Activated T-helper 2 cell treated with anti-CD3 and anti-CD28 coated beads, Interferon-gamma antibody, Interleukin-2, Interleukin-4, amounts not matched to agents 10 μg/mL and 5 μg/mL and 100 μg/mL, durations not matched to agents 14 hours and 24 hours and 36 hours (primary cell): ENCODE data around the gene MAX. TPM values are rescaled to one million over a fixed set of nuclear protein-coding genes. Genes with fewer than 3 reads are reported as not detected.
A peak's percentile ranks its signal among the peaks of the same experiment; 100 is the strongest.

Experiments used
- DNase-seq: peaks from one replicate; pipeline ENCODE4 v3.0.0; 2021; ENCODE audit warnings: low spot score
- H3K27ac Mint-ChIP-seq: one replicate; pipeline ENCODE4 v1.8.0; 2021; ENCODE audit warnings: mixed read lengths
- H3K27me3 Mint-ChIP-seq: one replicate; pipeline ENCODE4 v1.8.0; 2021; ENCODE audit warnings: low read depth, mixed read lengths
- H3K36me3 Mint-ChIP-seq: one replicate; pipeline ENCODE4 v1.8.0; 2021; ENCODE audit warnings: low read depth, mixed read lengths
- H3K4me1 Mint-ChIP-seq: one replicate; pipeline ENCODE4 v1.8.0; 2021; ENCODE audit warnings: low read depth, mixed read lengths
- H3K4me3 Mint-ChIP-seq: one replicate; pipeline ENCODE4 v1.8.0; 2021; ENCODE audit warnings: low read depth, mild to moderate bottlenecking, moderate library complexity, mixed read lengths
- H3K9me3 Mint-ChIP-seq: one replicate; pipeline ENCODE4 v1.8.0; 2021; ENCODE audit warnings: mixed read lengths
- intact Hi-C: fragments of 100-400 bp; cut with micrococcal nuclease; formaldehyde crosslinking; loops from one replicate; pipeline ENCODE4 v1.15.1; 2023
- total RNA-seq: library from RNA; stranded (reverse); gene quantifications from 2 replicates; pipeline ENCODE4 v1.2.3, GENCODE V29; 2022

MAX gene
- total RNA-seq, 1 donor from 2014 or later: 115 TPM

GRCh38 chr14:65075628-65076325, 26.5 kb downstream of the MAX start:
- intact Hi-C loops: no loop called here

GRCh38 chr14:65074449-65075150, 27.7 kb downstream of the MAX start:
- DNase-seq: no peak
- peaks cover 17% of the 10 kb centered on the region for H3K4me1 Mint-ChIP-seq
- intact Hi-C loops: no loop called here

More at GRCh38 chr14:65075628-65076325, 26.5 kb downstream of the MAX start:
- Mint-ChIP-seq H3K27ac (no peak overlapping the region), H3K36me3 (peaks cover 57% of the 10 kb centered on the region), H3K4me3 (no peak overlapping the region), H3K27me3 (no peaks in the 10 kb centered on the region), H3K9me3 (no peaks in the 10 kb centered on the region), H3K4me1 (peaks cover 28% of the 10 kb centered on the region)
- no peak for DNase-seq

GRCh38 chr14:65073605-65074201, 28.6 kb downstream of the MAX start:
- intact Hi-C loops: no loop called here
- Mint-ChIP-seq H3K4me1 (peaks cover 13% of the 10 kb centered on the region), H3K27ac (no peak overlapping the region), H3K36me3 (peaks cover 45% of the 10 kb centered on the region), H3K4me3 (no peak overlapping the region), H3K9me3 (no peaks in the 10 kb centered on the region), H3K27me3 (no peaks in the 10 kb centered on the region)
- DNase-seq: no peak

More at GRCh38 chr14:65074449-65075150, 27.7 kb downstream of the MAX start:
- no peaks in the 10 kb centered on the region for H3K9me3 Mint-ChIP-seq
- no peak overlapping the region for H3K27ac Mint-ChIP-seq
- H3K36me3 Mint-ChIP-seq: peaks cover 52% of the 10 kb centered on the region
- no peaks in the 10 kb centered on the region for H3K27me3 Mint-ChIP-seq
- no peak overlapping the region for H3K4me3 Mint-ChIP-seq

- intact Hi-C loops: no loop called here
- no peaks in the 10 kb centered on the region for H3K27me3 Mint-ChIP-seq
- H3K9me3 Mint-ChIP-seq: no peaks in the 10 kb centered on the region
- H3K36me3 Mint-ChIP-seq: peaks cover 51% of the 10 kb centered on the region
- no peak for DNase-seq
- peaks cover 15% of the 10 kb centered on the region for H3K4me1 Mint-ChIP-seq
- no peak overlapping the region for H3K4me3 Mint-ChIP-seq
- no peak overlapping the region for H3K27ac Mint-ChIP-seq
Observed at GRCh38 chr14:65072937-65073336, 29.4 kb downstream of the MAX start.

GRCh38 chr14:65072256-65072655, 30.1 kb downstream of the MAX start:
- Mint-ChIP-seq H3K36me3 (peaks cover 51% of the 10 kb centered on the region), H3K4me1 (peaks cover 16% of the 10 kb centered on the region), H3K27me3 (no peaks in the 10 kb centered on the region), H3K4me3 (no peak overlapping the region), H3K27ac (no peak overlapping the region), H3K9me3 (no peaks in the 10 kb centered on the region)
- intact Hi-C loops: no loop called here
- DNase-seq: no peak

- Mint-ChIP-seq H3K9me3 (no peaks in the 10 kb centered on the region), H3K4me1 (peaks cover 15% of the 10 kb centered on the region), H3K27me3 (no peaks in the 10 kb centered on the region), H3K4me3 (no peak overlapping the region), H3K36me3 (peaks cover 49% of the 10 kb centered on the region), H3K27ac (no peak overlapping the region)
- DNase-seq: no peak
- intact Hi-C loops: no loop called here
Observed at GRCh38 chr14:65071544-65071943, 30.8 kb downstream of the MAX start.

DNA sequence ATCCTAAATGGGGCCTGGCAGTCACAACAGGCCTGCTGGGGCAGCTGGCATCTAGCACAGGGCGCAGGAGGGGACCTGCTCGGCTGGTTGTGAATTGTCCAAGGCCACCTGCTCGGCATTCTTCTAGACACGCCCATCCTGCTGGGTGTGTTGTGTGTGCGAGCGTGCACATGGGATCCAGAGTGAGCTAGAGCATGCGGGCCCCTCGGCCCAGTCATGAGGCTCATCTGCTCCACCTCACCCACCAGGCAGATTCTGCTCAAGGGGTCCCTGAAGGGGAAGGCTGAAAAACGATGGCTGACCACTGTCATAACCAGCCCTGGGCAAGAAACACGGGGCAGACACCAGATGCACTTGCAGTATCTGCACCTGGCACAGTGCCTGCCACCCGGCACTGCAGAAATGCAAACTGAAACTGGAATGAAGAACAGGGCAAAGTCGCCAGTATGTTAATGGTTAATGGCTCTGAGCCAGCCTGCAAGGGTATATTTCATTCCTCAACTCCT, 31.8 kb downstream of the MAX start:
- Mint-ChIP-seq H3K27ac (no peak overlapping the region), H3K36me3 (peaks cover 47% of the 10 kb centered on the region), H3K4me3 (no peak overlapping the region), H3K27me3 (no peaks in the 10 kb centered on the region), H3K4me1 (peaks cover 15% of the 10 kb centered on the region), H3K9me3 (no peaks in the 10 kb centered on the region)
- intact Hi-C loops: no loop called here
- no peak for DNase-seq

DNA sequence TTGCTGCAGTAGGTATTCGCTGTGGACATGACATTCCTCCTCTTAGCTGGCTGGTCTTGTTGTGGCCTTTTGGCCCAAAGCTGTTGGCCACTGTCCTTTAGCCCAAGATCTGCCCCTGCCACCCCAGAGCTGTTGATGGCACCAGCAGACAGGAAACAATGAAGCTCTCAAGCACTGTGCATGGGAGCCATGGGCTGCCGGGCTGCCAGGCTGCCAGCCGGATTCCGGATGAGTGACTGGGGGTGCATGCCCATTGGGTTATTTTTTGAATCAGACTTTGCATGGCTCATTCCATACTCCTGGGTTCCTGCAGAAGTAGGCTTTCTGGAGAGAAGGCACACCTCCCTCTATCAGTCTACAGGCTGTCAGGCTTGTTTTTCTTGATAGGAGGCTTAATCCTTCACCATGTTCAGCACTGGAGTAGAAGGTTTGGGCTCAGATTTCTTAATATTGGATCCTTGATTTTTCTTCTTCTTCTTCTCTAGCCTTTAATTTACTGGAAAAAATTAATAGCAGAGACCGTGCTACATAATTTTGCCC, 32.4 kb downstream of the MAX start:
- Mint-ChIP-seq H3K27me3 (no peaks in the 10 kb centered on the region), H3K9me3 (no peaks in the 10 kb centered on the region), H3K36me3 (peaks cover 47% of the 10 kb centered on the region), H3K4me1 (peaks cover 10% of the 10 kb centered on the region), H3K4me3 (no peak overlapping the region), H3K27ac (no peak overlapping the region)
- intact Hi-C loops: no loop called here
- no peak for DNase-seq

DNA sequence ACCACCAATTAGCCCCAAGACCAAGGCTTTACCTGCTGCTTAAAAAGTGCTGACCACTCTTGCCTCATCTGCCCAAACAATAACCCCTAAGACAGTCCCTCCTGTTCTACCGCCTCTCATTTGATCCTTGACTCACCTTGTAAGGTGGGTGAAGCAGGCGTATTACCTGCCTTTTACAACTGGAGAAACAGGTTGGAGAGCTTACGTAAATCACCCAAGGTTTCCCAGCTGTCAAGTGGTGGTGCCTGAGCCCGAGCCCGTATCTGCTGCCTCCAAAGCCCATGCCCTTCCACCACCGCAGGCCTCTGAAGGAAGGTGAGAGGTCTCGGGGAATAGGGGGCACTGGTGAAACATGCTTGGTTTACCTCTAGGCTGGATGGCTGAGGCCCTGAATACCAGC, 36.6 kb downstream of the MAX start:
- peaks cover 3% of the 10 kb centered on the region for H3K4me1 Mint-ChIP-seq
- intact Hi-C loops: no loop called here
- no peaks in the 10 kb centered on the region for H3K9me3 Mint-ChIP-seq
- no peak for DNase-seq
- no peak overlapping the region for H3K4me3 Mint-ChIP-seq
- H3K27me3 Mint-ChIP-seq: no peaks in the 10 kb centered on the region
- no peak overlapping the region for H3K27ac Mint-ChIP-seq
- H3K36me3 Mint-ChIP-seq: peaks cover 76% of the 10 kb centered on the region

- peak overlapping the region; percentile 15 for H3K27ac Mint-ChIP-seq
- intact Hi-C loops: no loop called here
- no peak for DNase-seq
- no peak overlapping the region for H3K4me3 Mint-ChIP-seq
- H3K4me1 Mint-ChIP-seq: peaks cover 4% of the 10 kb centered on the region
- no peaks in the 10 kb centered on the region for H3K27me3 Mint-ChIP-seq
- no peaks in the 10 kb centered on the region for H3K9me3 Mint-ChIP-seq
- H3K36me3 Mint-ChIP-seq: peaks cover 74% of the 10 kb centered on the region
Observed at GRCh38 chr14:65062096-65063075, 39.9 kb downstream of the MAX start.

DNA sequence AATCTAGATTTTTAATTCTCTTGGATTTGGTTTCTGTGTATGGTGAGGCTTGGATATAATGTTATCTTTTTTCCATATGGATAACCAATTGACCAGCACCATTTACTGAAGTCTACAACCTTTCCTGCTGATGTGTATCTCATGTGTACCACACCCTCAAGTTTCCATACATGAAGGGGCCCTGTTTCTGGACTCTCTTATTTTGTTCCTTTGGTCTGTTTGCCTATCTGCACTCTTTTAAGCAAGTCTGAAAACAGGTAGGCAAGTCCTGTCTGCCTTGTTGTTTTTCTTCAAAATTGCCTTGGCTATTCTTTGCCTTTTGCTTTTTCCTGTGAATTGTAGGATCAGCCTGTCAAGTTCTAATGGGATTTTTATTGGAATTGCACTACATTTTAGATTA, 44.6 kb downstream of the MAX start:
- Mint-ChIP-seq H3K4me3 (no peak overlapping the region), H3K4me1 (peaks cover 4% of the 10 kb centered on the region), H3K36me3 (peaks cover 46% of the 10 kb centered on the region), H3K27ac (no peak overlapping the region), H3K9me3 (no peaks in the 10 kb centered on the region), H3K27me3 (no peaks in the 10 kb centered on the region)
- DNase-seq: no peak
- intact Hi-C loops: no loop called here

- intact Hi-C loops: no loop called here
- Mint-ChIP-seq H3K36me3 (peaks cover 28% of the 10 kb centered on the region), H3K4me1 (peaks cover 4% of the 10 kb centered on the region), H3K27ac (no peak overlapping the region), H3K27me3 (no peaks in the 10 kb centered on the region), H3K9me3 (no peaks in the 10 kb centered on the region), H3K4me3 (no peak overlapping the region)
- no peak for DNase-seq
Observed at GRCh38 chr14:65054471-65055085, 47.7 kb downstream of the MAX start.
